GM20000 (cell line): ENCODE results near the gene SIGLECL1.

Source experiments
- DNase-seq: peaks from one replicate; pipeline ENCODE4 v3.0.0; 2012; ENCODE audit warnings: low spot score
- CTCF ChIP-seq: IDR thresholded peaks from 2 replicates; pipeline ENCODE4 v1.5.1; 2012; ENCODE audit warnings: mild to moderate bottlenecking, control low read depth; ENCODE audit errors: extremely low read depth, missing control alignments

SIGLECL1 gene

GRCh38 chr19:51253088-51253806 lies 2.4 kb downstream of the SIGLECL1 start:
- TF ChIP-seq CTCF = no peak
- DNase-seq = no peak

GRCh38 chr19:51256155-51256625 lies 5.3 kb downstream of the SIGLECL1 start:
- DNase-seq = no peak
- no peak for TF ChIP-seq CTCF

GRCh38 chr19:51257471-51257870 lies 6.6 kb downstream of the SIGLECL1 start:
- no peak for DNase-seq
- no peak for TF ChIP-seq CTCF

- TF ChIP-seq CTCF = no peak
- no peak for DNase-seq
These were observed 7.6 kb downstream of the SIGLECL1 start for GRCh38 chr19:51258165-51259160.

- DNase-seq = peak; percentile 62
- peak; percentile 66 for TF ChIP-seq CTCF
These were observed 8.7 kb downstream of the SIGLECL1 start for GRCh38 chr19:51259348-51260245.

GRCh38 chr19:51263808-51264207 lies 12.9 kb downstream of the SIGLECL1 start:
- no peak for DNase-seq
- TF ChIP-seq CTCF = no peak
